Retina (tissue), 1 donor: Measurements from ENCODE around the gene ASB18.

Experiments used
- DNase-seq: peaks from one replicate; pipeline ENCODE4 v3.0.0-alpha.2; 2016

ASB18 gene

GRCh38 chr2:236161531-236161930 is 102.7 kb downstream of the ASB18 start:
- DNase-seq = peak; percentile 23

- peak; percentile 36 for DNase-seq
Measured at GRCh38 chr2:236161082-236161462, 103.1 kb downstream of the ASB18 start.

DNA sequence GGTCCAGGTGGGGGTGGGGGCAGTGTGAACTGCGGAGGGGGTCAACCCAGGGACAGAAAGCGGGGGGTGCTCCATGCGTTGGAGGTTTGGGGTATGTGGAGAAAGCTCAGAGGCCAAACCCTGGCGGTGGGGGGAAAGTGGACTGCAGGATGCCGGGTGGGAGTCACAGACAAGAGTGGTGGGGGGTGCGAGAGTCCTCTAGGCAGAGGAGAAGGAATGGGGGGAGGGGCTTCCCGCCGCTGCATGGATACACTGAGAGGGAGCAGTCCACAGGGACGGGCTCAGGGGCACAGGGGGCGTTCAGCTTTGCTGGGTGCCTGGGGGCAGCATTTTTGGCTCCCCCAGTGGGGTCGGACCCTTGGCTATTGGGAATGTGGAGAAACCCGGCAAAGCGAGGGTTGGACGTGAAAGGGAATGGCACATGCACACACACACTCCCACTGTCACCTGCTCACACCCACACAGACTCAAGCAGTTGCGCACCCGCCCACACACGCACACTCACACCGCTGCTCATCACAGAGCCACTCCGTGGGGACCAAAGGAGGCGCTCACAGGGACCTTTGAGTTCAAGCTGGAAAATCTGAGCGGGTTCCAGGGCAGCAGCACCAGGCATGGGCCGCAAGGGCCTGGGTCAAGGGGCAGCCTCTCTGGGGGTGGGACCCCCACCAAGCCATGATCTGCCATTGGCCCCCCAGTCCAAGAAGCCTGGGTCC is 103.7 kb downstream of the ASB18 start:
- peak; percentile 26 for DNase-seq

- peak; percentile 43 for DNase-seq
Measured at GRCh38 chr2:236159778-236160170, 104.4 kb downstream of the ASB18 start.

DNA sequence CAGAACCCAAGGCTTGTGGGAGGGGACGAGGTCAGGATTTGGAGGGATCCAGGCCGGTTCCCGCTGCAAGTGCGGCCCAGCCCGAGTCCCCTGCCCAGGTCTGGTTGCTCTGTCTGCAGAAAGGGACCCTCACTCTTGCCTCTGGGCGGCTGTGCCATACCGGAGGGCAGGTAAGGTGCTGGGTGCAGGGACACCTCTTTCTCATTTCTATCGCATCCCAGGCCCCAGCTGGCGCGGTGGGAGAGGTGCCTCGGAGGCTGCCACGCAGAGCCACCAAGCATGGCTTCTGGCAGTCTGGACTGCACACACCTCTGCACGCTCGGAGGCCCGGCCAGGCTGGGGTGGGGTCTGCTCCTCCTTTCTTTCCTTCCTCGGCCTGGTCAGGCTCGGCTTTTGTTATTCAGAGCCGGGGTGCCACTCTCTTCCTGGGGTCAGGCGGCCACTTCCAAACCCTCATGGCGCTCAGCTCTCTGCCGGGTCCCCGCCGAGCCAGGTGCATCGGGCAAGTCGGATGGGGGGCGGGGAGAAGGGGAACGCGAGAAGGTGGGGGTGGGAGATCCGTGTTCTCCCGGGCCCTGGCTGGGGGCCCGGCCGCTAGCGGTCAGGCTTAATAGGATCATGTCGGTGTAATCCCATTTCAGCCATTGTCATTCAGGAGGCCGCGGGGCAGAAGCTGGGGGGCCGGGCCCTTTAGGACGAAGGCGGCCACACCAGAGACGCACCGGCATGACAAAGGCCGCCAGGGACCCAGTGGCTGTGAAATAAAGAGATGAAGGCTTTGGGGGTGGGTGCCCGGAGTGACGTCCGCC is 105.0 kb downstream of the ASB18 start:
- DNase-seq = peak; percentile 40

DNA sequence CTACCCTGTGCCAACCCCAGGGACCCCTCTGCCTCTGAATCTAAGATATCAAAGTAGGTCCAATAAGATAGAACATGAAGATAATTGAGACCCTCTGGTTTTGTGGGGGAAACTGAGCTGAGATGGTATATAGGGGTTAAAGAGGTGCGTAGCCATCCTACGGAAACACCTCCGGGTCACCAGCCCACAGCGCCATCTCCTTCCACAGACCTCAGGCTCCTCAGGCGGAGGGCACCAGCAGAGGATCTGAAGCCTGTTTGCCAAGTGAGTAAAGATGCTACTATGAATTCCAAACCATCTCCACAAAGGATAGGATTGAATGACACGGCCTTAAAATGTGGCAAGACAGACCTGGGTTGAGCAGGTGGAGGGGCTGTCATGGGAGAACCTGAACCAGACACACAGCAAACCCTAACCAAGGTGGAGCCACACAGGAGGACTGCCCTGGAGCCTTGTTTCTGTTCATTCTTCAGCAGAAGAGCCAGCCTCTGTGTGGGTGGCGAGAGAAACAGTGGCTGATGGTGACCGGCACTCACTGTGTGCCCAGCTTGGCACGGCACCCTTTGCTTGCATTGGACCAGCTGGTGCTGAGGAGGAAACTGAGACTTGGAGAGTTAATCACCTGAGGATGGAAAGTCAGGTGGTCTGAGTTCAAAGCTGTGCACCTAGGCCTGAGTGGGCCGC is 106.2 kb downstream of the ASB18 start:
- no peak for DNase-seq

DNA sequence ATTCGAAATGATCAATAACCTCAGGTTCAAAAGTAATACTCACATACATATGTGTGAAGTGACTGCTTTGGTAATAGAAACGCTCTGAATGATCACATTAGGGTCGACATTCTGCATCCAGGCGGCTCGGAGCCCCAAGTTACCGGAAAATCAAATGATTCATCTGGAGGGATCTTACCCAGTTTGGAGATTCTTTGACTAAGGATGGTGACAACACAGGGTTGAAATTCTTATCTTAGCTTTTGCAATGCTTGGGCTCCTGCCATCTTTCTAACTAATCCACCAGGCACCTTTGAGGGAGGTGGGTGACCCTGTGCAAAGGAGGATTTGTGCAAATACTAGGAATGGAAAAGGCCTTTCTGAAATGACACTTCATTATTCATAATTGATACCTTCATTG is 106.8 kb downstream of the ASB18 start:
- no peak for DNase-seq

GRCh38 chr2:236156860-236157194 is 107.4 kb downstream of the ASB18 start:
- DNase-seq = no peak

GRCh38 chr2:236156095-236156859 is 107.9 kb downstream of the ASB18 start:
- DNase-seq = no peak

DNA sequence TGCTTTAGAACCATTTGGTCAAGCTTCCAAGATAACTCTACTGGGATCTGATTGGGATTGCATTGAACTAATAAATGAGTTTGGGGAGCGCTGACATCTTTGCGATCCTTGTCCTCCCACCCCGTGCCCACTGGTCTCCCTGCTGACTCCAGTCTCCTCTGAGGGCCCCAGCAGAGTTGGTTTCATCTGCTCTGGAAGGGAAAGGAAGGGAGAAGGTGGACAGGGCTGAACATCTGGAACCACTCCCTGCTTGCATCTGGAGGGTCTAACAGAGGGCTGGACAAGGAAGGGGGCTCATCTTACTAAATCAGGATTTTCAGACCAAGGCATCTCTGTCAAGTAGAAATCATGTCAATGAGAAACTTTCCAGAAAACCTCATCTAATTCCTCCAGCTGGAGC is 108.8 kb downstream of the ASB18 start:
- DNase-seq = no peak

DNA sequence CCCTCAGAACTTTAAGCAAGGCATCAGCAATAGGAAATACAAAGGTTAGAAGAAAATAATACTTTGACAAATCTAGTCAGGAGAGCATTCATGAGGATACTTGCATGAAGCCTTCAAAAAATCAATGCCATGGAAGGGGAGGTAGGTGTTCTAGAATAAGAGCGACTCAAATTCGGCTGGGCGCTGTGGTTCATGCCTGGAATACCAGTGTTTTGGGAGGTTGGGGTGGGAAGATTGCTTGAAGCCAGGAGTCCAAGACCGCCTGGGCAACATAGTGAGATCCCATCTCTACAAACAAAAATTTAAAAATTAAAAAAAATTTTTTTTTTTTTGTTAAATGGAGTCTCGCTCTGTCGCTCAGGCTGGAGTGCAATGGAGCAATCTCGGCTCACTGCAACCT is 117.8 kb downstream of the ASB18 start:
- no peak for DNase-seq

GRCh38 chr2:236143811-236144210 is 120.4 kb downstream of the ASB18 start:
- DNase-seq = no peak
